ENCODE data around the gene LRRC8B.
"Not testable (repeated sequence)": the region's sequence is repeated elsewhere in the genome, so short reads cannot be mapped to it uniquely, and the experiment has no call there.

Gene LRRC8B

DNA sequence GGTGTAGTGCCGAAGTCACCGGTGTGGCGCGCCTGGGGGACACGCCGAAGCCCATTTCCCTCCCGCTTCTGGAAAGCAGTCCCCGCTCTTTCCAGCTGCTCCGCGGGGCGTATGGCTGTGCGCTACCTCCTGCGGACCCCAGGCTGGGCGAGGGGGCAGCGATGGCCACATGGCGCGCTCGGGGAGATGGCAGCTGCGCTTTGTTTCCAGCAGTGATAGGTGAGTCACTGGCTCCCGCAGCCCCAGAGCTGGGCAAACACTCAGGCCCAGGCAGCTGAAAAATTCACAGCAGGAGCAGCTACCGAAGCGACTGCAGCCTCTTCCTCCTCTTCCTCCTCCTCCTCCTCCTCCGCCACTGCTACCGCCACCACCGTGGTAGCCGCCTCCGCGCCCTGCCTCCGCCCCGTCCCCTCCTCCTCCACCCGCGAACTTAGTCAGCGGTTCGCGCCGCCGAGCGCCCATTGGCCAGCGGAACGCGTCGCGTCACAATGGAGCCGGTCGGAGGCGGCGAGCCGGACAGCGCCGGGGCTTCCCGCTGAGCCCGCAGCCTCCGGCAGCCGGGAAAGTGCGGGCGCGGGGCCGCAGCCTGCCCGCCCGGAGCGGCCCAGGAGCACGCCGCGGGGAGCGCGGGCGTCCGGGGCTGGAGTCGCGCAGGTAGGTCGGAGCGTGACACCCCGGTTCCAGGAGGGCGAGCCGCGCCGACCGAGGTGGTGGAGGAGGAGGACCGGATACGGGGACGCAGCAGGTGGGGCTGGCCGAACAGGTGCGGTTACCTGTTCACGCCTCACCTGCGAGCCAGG, at the start of gene LRRC8B:
LRRC8B (plus strand) TSS at position 461 of the 800 bp plus-strand sequence. CDS start 57,822 bp downstream, outside the sequence.
- FAIRE-seq: no peak

DNA sequence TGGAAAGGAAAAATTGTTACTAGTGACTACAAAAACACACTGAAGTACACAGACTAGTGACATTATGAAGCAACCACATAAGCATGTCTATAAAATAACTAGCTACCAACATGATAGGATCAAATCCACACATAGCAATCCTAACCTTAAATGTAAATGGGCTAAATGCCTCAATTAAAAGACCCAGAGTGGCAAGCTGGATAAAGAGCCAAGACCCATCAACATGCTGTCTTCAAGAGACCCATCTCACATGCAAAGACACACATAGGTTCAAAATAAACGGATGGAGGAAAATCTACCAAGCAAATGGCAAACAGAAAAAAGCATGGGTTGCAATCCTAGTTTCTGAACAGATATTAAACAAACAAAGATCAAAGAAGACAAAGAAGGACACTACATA, 49.4 kb upstream of the LRRC8B start:
- FAIRE-seq: no peak

DNA sequence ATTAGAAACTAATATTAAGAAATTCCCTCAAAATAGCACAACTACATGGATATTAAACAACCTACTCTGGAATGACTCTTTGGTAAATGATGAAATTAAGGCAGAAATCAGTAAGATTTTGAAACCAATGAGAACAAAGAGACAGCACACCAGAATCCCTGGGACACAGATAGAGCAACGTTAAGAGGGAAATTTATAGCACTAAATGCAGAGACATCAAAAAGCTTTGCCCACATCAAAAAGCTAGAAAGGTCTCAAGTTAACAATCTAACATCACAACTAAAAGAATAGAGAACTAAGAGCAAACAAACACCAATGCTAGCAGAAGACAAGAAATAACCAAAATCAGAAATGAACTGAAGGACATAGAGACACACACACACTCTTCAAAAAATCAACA, 48.6 kb upstream of the LRRC8B start:
- no peak for FAIRE-seq

DNA sequence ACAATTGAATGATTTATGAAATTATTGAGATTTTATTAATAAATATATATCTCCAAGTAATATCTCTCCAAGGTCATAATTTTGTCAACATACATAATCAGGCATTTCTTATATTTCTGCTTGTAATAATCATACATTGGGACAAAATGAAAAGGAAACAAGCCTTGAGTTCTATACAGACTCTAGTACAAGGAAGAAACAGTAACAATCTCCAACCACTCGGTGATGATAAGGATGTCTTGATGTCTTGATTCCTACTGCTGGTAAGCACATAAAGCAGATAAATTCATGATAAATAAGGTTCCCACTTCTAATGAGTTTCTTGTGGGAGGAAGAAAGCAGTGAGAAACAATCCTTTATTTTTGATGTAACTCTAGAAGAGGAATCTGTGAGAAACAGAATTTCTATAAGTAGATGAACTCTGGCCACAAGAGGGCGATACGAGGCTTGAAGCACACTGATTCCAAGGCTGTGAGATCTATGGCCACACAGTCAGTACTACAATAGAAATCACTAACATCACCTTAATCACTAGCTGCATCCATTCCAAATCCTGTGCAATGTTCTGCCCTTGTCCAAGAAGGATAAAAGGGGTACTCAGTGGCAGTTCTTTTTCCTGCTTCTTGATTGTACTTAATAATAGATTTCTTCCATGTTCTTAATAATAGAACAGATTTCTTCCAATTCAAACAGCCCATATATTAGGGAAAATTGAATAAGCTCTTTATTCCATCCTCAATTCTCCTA, 41.4 kb upstream of the LRRC8B start:
- FAIRE-seq: peak; percentile 53

DNA sequence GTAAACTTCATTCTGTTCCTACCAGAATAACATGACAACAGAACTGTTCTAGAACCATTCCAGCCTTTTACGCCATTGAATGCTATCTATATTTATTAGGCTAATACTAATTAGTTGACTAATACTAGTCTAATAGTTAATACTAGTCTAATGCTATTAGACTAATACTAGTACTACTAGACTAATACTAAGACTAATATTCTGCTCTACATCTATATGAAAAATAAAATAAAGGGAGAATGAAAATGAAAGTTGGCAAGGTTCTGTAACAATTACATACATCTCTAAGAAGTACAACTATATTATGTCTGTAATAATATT, 40.9 kb upstream of the LRRC8B start:
- FAIRE-seq: no peak

DNA sequence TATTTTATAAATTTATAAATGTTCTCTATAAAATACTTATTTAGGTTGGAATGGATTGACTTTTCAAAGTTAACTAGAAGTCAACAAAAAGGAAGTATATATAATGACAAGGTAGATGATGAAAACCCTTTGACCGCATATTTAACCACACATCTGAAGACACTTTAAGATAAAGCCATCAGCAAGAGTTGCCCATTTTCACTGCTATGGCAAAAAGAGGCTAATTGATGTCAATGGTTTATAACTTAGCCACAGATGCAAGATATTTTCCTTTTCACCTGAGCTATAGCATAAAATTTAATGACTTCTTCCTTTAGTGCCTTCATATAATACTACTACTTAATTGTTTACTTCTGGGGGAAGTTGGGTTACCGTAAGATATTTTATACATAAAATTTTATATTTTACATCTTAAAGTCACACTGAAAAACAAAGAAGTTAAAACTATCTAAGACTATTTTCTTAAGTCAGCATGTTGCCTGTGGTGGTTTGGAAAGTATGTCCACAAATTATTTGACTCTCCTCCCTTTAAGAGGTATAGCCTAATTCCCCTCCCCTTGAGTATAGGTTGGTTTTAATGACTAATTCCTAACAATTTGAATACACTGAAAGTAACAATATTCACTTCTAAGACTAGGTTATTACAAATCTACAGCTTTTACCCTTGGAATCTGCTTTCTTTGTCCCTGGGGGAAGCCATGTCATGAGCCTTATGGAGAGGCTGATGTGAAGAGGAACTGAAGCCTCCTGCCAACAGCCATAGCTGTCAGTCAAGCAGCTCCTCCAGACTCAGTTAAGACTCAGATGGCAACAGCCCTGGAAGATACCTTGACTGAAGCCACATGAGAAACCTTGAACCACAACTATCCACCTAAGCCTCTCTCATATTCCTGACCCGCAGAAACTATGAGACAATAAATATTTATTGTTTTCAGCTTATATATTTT, 40.3 kb upstream of the LRRC8B start:
- no peak for FAIRE-seq

DNA sequence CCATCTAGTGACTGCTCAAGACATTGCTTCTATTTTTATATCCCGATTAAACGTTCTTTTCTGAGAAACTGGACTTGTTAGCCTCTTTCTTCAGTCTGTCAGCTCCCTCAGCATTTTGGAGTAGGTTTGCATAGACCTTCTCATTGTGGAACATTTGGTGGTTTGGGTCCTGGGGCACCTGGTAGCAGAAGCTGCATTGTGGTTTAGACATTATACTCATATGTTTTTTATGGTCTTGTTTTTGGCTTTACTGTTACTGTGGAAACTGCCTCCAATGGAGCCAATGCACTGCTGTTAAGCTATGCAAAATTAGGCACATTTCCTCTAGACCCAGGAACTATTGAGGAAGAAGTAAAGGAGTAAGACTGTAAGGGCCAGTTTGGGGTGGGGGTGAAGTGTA, 36.7 kb upstream of the LRRC8B start:
- no peak for FAIRE-seq

DNA sequence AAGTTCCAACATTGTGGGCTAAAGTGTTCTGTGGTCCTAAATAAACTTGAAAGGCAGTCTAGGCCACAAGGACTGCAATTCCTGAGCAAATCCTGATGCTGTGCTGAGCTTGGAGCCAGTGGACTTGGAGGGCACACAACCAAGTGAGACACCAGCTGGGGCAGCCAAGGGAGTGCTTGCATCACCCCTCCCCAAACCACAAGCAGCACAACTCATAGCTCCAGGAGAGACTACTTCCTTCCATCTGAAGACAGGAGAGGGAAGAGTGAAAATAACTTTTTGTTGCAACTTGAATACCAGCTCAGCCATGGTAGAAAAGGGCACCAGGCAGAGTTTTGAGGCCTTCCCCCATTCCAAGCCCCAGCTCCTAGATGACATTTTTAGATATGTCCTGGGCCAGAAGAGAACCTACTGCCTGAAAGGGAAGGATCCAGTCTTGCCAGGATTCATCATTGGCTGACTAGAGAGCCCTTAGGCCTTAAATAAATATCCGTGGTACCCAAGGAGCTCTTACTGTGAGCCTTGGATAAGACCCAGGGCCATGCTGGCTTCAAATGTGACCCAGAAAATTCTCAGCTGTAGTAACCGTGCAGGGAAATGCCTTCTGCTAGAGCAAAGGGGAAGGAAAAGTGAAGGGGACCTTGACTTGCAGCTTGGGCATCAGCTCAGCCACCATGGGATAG, 35.4 kb upstream of the LRRC8B start:
- no peak for FAIRE-seq

DNA sequence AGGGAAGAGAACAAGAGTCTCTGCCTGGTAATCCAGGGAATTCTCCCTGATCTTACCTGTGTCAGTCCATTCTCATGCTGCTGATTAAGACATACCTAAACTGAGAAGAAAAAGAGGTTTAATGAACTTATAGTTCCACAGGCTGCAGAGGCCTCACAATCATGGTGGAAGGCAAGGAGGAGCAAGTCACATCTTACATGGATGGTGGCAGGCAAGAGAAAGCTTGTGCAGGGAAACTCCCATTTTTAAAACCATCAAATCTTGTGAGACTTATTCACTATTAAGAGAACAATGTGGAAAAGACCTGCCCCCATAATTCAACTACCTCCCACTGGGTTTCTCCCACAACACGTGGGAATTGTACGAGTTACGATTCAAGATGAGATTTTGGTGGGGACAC, 34.2 kb upstream of the LRRC8B start:
- no peak for FAIRE-seq

DNA sequence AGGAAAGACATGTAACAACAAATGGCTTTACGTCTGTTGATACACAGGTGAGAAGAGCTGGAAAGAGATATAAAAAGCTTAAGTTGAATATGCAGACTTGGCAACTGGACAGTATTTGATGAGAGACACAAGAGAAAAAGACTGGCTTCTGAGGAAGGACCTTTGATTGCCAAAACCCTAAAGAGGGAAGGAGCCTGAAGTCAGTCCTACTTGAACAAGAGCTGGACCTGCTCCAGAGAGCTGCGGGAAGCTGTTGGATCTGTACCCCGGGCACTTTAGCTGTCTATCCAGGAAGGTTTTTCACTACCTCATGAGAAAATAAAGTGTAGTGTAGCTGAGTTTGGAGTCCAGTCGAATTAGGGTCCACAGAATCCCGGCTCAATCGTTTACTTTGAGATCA, 25.3 kb upstream of the LRRC8B start:
- no peak for FAIRE-seq

DNA sequence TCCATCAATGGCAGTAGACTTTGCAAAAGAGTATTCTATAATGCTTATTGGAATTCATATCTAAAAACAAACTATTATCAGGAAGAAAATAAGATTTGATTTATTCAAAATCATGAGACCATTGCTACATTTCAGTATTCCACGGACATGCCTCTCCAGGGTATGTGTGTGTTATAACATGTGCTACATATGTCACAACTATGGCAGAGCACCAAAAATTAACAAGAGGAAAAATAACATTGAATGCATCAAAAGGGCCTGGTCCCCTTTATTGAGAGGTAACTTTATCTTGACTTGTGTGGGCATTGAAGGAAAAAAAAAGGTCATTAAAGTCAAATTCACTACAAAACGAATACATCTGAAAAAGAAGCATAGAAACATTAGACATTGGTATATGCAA, 22.6 kb upstream of the LRRC8B start:
- no peak for FAIRE-seq

DNA sequence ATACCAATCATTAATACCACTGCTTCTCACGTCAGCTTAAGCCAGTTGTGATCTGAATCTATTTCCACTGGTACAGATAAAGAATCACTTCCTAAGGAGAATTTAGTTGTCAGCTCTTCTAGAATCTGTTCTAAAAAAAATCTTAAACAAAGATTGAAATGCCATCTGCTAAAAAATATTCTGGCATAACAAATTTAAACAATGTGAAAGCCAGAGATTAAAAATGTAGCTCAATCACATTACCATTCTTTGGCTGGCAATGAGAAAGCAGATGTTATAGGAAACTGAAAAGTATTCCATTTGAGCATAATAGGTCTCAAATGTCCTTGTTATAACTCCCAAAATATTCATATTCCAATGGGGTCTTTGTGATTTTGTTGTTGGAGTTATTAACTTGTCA, 21.7 kb upstream of the LRRC8B start:
- FAIRE-seq: no peak

DNA sequence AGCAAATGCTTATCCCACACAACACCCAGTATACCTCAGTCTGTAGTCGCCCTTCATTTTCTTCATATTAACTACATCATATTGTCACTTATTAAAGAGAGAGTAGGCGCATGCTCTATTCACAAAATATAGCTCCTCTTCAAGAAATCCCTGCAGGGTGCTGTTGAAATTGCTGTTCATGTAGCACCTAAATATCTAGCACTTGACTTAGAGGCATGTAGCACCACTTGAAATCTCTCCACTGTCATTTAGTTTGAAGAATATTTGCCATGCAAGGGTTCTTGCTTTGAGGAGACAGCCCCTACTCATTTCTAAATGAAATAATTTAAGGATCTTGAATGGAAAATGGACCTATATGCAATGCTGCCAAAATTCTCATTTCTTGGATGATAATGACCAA, 20.9 kb upstream of the LRRC8B start:
- FAIRE-seq: no peak

DNA sequence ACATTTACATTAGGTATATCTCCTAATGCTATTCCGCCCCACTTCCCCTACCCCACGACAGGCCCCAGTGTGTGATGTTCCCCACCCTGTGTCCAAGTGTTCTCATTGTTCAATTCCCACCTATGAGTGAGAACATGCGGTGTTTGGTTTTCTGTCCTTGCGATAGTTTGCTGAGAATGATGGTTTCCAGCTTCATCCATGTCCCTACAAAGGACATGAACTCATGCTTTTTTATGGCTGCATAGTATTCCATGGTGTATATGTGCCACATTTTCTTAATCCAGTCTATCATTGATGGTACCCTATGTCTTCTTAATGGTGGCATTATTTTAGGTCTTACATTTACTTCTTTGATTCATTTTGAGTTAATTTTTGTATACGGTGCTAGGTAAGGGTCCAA, 14.6 kb upstream of the LRRC8B start:
- not testable (repeated sequence) for FAIRE-seq

DNA sequence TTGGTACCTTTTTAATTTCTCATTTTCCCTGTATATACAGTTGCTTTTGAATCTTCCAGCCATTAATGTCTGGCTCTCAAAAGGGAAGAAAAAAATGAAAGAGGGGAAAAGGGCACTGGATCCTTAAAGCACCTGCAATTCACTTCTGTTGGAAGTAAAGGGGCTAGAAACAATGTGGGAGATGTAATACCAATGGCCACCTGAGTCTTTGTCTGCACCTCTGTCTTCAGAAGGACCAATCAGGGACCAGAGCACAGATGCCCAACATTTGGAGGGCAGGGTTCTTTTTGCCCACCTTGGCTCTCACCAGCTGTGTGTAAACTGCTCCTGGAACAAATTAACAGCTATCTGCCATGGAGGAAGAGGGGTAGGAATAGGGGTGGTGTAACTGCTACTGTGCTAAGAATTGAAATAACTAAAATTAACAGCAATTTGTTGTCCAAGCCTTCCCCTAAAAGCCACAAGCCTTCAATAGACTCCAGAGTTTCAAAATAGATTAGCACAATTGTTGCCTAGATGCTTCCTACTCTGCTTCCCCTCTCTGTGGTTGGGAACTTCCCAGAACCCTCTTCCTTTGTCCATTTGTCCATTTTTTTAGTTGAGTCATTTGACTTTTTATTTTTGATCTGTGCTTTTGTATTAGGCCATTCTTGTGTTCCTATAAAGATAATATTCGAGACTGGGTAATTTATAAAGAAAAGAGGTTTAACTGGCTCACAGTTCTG, 11.5 kb upstream of the LRRC8B start:
- FAIRE-seq: no peak

DNA sequence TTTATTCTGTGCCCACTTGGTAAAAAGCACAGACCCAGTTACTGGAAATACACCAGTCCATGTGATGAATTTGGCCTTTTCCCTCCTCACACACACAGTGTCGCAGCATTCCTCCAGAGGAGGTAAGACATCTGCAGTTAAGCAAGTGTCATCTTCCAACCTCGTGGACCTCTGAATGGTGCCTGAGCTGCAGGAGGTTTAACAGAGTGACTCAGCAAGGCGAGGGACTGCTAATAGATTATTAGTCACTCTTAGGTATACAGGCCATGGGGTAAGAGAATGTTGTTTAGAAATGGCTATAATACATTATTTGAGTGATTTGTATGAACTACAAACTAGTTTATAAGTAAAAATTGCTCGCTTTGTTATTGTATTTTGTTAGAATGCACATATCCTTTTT, 8.6 kb upstream of the LRRC8B start:
- no peak for FAIRE-seq

DNA sequence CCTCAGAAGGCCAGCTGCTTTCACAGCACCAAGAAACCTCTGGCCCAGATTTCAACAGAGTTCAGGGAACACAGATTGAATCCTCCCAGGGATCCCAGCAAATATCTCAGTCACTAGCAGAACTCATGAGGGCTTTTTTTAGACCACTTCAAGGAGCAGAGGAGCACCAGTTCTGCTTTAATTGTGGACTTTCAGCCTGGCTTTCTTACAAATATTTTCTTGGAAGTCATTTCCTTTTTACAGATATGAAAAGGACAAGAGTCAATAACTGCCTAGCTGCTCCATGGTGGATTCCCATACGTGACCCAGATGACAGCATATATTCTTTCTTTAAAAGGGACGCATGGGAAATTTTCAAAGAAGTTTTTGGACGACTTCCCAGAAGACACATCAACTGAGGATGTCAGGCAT, 6.4 kb upstream of the LRRC8B start:
- FAIRE-seq: no peak

DNA sequence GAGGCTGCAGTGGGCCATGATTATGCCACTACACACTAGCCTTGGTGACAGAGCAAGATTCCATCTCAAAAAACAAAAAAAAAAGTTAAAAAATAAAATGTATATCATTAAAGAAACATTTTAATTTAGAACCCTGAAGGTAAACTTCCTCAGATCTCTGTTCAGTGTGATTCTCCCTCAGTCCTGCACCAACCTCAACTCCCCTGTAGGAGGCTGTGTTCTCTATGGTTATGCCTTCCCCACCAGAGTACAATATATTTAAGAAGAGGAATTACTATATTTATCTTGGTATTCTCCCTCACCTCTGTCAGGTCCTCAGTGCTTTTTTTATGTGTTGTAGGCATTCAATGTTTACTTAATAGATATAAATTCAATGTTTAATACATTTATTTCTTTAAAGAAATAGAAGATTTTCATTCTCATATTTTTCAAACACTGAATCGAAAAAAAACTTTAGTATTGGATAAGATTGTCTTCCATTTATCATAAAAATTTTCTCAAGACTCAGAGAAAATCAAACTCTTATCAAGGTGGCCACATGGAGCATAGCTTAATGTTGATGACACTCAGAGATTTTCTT, 4.8 kb upstream of the LRRC8B start:
- no peak for FAIRE-seq

DNA sequence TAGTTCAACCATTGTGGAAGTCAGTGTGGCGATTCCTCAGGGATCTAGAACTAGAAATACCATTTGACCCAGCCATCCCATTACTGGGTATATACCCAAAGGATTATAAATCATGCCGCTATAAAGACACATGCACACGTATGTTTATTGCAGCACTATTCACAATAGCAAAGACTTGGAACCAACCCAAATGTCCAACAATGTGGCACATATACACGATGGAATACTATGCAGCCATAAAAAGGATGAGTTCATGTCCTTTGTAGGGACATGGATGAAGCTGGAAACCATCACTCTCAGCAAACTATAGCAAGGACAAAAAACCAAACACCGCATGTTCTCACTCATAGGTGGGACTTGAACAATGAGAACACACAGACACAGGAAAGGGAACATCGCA, 2.7 kb upstream of the LRRC8B start:
- not testable (repeated sequence) for FAIRE-seq

DNA sequence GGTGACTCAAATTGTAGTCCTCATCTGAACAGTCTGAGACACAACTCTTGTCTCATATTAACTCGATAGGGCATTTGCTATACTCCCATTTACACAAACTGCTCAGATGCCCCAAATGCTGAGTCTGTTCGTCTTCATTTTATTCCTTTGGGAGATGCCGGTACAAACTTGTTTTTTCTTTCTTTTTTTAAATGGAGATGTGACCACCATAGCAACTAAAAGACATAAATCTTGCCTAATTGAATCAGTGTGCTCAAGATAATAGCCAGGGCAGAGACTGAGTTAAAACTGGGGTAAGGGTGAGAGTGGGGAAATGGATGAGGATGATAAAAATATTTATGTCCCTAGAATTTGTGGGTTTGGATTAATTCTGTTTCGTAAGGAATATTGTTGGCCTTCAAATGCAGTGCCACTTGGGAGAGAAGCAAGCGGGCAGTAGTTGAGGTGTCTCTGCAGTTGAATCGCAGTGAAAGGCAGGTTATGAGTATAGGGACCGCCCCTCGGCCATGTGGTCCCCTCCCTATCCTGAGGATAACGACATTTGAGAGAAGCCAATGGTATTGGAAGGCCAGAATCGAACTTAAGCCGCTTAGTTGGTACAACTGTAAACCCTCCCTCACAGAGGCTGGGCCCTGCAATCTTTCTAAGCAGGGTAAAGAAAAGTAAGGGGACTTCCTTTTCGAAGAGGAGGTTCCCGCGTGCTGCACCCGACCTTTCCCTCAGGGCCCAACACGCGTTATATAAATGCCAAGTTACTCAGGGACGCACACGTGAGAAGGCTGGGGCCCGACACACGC, 859 bp upstream of the LRRC8B start:
- FAIRE-seq: no peak
